Subcutaneous adipose tissue (tissue), 4 donors: ENCODE results near the gene KDELR3. TPM values are rescaled to one million over a fixed set of nuclear protein-coding genes. Genes with fewer than 3 reads are reported as not detected.

Experiments used
- CTCF ChIP-seq: fragments of 450-650 bp; IDR thresholded peaks from one replicate; pipeline ENCODE4 v1.5.1; 2016; ENCODE audit warnings: low read depth, mild to moderate bottlenecking, control low read depth, antibody characterized with exemption, moderate library complexity
- total RNA-seq, 4 donors: library from RNA; depleted of rRNA; stranded (reverse); fragments of >200 nt; gene quantifications; one replicate each; pipeline ENCODE4 v1.1.0, GENCODE V29; 2016

Gene KDELR3
- total RNA-seq, 4 donors from 2014 or later = 12.8 to 32.0 (median 20.1) TPM

- no peak for TF ChIP-seq CTCF
Observed at GRCh38 chr22:38467438-38467903, 425 bp upstream of the KDELR3 start.

GRCh38 chr22:38468443-38469305 lies 778 bp downstream of the KDELR3 start:
- no peak for TF ChIP-seq CTCF

- no peak for TF ChIP-seq CTCF
Observed at GRCh38 chr22:38469306-38469781, 1.4 kb downstream of the KDELR3 start.

- TF ChIP-seq CTCF = no peak
Observed at GRCh38 chr22:38471237-38471636, 3.3 kb downstream of the KDELR3 start.

- no peak for TF ChIP-seq CTCF
Observed at GRCh38 chr22:38474003-38474607, 6.2 kb downstream of the KDELR3 start.

- TF ChIP-seq CTCF = no peak
Observed at GRCh38 chr22:38477585-38477984, 9.7 kb downstream of the KDELR3 start.
